ENCODE results near the gene ATP8B3.

The ATP8B3 gene

GRCh38 chr19:1746401-1747284 is 65.4 kb downstream of the ATP8B3 start:
- no peak for DNase-seq (ENCODE audit: low read depth in 2 of 2)

GRCh38 chr19:1745589-1746031 is 66.5 kb downstream of the ATP8B3 start:
- no peak for DNase-seq (ENCODE audit: low read depth in 2 of 2)

GRCh38 chr19:1744822-1745563 is 67.1 kb downstream of the ATP8B3 start:
- no peak for DNase-seq (ENCODE audit: low read depth in 2 of 2)

GRCh38 chr19:1744133-1744665 is 67.9 kb downstream of the ATP8B3 start:
- DNase-seq (ENCODE audit: low read depth in 2 of 2), result no peak

- no peak for DNase-seq (ENCODE audit: low read depth in 2 of 2)
Measured at GRCh38 chr19:1742989-1743696, 68.9 kb downstream of the ATP8B3 start.

GRCh38 chr19:1739960-1740629 is 72.0 kb downstream of the ATP8B3 start:
- DNase-seq (ENCODE audit: low read depth in 2 of 2), result no peak

GRCh38 chr19:1736927-1737326 is 75.1 kb downstream of the ATP8B3 start:
- no peak for DNase-seq (ENCODE audit: low read depth in 2 of 2)

- DNase-seq (ENCODE audit: low read depth in 2 of 2), result no peak
Measured at GRCh38 chr19:1736280-1736679, 75.8 kb downstream of the ATP8B3 start.

- no peak for DNase-seq (ENCODE audit: low read depth in 2 of 2)
Measured at GRCh38 chr19:1734321-1734966, 77.6 kb downstream of the ATP8B3 start.

Measured in fibroblast of skin of left biceps (primary cell).